HG03575 (cell line): ENCODE results near the gene NKAPD1.
"Not testable (repeated sequence)": the region's sequence is repeated elsewhere in the genome, so short reads cannot be mapped to it uniquely, and the experiment has no call there.

ENCODE experiments used
- ATAC-seq: cut with Tn5 transposase; IDR thresholded peaks from one replicate; pipeline ENCODE4 v1.9.1; 2021; ENCODE audit not compliant: unreplicated experiment, insufficient number of reproducible peaks, low FRiP score; ENCODE audit errors: extremely low read depth

The NKAPD1 gene, protein sequence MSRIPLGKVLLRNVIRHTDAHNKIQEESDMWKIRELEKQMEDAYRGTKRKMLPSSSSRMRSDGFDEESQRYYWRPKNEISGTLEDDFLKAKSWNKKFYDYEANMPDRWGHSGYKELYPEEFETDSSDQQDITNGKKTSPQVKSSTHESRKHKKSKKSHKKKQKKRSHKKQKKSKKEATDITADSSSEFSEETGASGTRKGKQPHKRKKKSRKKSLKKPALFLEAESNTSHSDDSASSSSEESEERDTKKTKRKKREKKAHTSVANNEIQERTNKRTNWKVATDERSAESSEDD

DNA sequence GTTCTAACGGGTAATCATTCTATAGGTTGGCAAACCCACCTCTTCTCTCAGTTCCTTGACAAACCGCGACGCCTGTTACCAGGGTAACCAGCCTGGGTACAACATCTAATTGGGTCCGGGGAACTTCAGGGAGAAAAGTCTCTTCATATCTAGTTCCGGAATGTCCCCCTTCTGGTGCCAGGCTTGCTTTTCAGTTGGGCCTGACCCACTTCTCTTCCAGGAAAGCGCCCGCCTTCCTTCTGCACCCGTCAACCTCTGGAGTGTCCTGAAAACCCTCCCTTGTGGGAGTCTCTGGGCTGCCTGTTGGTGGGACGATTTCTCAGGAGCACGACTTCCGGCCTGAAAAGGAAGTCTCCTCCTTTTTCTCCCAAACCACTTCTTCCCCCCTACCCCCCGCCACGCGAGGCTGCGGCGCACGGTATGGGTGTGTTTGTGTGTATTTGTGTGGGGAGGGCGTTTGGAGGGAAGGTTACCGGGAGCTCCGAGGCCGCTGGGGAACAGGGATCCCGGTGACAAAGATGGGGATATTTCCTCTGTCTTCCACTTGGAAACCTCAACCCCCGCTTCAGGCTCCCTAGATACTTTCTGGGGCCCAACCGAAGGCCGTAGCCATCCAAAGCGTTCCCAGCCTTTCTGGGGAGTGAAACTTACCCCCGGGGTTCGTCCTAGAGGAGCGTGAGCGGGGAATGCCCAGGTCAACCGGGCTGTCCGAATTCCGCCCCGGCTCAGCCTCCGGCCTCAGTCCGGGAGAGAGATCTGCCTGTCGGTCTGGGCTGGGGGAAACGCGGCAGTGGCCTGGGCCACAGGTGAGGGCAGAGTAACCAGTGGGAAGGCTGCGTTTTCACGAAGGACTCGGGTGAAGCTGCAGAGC lies at the start of gene NKAPD1, which contains the start of gene PIH1D2:
TSS of gene NKAPD1 (plus strand) at position 359 of the 871 bp plus-strand sequence. CDS start 1,276 bp downstream, outside the sequence.
TSS of gene PIH1D2 (minus strand) at position 77 of the 871 bp plus-strand sequence. CDS start 843 bp downstream, outside the sequence.
- ATAC-seq = peak; percentile 63

DNA sequence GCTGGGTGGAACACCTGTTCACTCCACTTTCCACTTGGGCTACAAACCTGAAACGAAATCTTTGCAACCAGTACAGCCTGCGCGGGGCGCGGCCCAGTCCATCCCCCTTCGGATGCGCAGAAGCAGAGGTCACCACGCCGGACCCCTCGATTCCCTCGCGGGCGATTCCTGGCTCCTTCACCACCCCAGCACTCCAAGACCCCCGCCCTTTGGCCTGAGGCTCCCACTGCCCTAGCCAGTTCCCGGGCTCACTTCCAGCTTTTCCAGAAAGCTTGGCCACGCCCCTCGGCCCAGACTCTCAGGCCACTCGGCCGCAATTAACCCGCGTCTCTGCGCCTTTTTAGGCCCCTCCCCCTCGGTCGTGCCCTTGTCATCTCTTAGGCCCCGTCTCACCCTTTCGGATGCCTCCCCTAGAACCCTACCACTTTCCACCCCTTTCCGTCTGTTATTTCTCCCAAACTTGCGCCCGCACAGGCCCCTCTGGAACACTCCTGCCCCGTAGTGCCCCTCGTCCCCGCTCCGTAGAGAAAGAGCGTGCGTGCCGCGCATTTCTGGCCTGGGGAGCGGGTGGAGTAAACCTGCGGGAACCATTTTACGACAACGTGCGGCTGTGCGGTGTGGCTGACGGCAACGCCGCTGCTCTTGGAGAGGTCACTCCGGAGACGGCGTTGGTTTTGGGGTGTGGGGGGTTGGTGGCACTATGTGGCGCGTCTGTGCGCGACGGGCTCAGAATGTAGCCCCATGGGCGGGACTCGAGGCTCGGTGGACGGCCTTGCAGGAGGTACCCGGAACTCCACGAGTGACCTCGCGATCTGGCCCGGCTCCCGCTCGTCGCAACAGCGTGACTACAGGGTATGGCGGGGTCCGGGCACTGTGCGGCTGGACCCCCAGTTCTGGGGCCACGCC lies 49.1 kb upstream of the NKAPD1 start, which contains the start of gene DLAT:
TSS of gene DLAT (plus strand) at position 636 of the 906 bp plus-strand sequence. CDS start at position 701, 65 bp downstream.
- ATAC-seq = no peak

DNA sequence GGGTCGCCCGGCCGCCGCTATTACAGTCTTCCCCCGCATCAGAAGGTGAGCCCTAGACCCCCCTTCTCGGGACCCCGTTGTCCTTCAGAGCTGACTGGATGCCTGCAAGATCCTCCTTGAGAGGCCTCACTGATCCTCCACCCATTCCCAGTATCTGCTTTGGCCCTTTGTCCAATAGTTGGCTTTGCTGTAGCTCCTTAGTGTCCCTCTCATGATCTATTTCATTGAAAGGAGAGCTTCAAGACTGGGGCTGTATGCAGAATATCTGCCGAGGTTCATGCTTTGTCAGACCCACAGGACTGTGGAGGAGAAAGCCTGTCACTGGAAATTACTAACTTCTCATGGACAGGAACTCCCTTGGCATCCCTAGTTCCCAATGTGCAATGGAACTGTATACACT lies 48.4 kb upstream of the NKAPD1 start:
- no peak for ATAC-seq

DNA sequence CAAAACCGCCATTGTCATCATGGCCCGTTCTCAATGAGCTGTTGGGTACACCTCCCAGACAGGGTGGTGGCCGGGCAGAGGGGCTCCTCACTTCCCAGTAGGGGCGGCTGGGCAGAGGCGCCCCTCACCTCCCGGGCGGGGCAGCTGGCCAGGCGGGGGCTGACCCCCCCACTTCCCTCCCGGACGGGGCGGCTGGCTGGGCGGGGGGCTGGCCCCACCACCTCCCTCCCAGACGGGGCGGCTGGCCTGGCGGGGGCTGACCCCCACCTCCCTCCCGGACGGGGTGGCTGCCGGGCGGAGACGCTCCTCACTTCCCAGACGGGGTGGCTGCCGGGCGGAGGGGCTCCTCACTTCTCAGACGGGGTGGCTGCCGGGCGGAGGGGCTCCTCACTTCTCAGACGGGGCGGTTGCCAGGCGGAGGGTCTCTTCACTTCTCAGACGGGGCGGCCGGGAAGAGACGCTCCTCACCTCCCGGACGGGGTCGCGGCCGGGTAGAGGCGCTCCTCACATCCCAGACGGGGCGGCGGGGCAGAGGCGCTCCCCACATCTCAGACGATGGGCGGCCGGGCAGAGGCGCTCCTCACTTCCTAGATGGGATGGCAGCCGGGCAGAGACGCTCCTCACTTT lies 47.2 kb upstream of the NKAPD1 start:
- ATAC-seq = not testable (repeated sequence)

DNA sequence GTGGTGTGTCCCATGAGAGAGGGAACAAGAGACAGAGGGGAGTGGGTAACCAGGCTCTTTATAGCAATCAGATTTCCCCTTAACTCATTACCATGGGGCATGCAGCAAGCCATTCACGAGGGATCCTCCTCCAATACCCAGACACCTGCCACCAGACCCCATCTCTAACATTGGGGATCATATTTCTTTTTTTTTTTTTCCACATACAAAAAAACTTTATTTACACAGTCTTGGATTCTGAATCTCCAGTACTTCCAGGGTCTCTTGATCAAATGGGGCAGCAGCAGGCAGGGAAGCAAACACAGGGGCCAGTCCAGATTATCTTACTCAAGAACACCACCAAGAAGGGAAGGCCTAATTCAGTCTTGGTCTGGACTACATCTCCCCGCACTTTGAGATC lies 44.6 kb upstream of the NKAPD1 start:
- no peak for ATAC-seq

DNA sequence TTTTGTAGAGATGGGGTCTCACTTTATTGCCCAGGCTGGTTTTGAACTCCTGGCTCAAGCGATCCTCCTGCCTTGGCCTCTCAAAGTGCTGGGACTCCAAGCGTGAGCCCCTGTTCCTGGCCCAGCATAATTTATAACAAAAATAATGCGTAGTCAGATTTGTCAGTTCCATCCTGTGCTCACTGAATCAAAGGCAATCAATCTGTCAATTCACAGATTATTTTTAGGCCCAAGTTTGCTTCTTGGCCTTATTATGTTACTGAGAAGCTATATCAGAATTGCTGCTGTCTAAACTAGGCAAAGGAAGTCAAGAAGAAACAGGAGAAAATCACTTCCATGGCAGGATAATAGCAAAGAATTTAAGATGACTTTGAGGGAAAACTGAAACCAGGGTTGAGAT lies 40.2 kb upstream of the NKAPD1 start:
- no peak for ATAC-seq

DNA sequence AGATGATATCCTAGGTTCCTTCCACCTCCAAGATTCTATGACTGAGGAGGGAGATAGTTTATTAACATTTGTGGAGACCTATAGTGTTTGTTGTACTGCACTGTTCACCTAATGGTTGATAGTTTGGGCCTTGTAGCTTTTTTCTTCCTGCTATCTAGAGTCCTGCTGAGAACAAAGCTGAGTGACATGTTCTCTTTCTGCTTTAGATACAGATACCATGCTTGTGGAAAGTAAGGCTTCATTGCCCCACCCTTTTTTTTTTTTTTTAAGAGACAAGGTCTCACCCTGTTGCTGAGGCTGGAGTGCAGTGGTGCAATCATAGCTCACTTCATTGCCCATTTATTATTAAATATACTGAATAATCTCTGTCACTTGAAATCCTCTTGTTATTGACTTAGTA lies 36.6 kb upstream of the NKAPD1 start:
- no peak for ATAC-seq

DNA sequence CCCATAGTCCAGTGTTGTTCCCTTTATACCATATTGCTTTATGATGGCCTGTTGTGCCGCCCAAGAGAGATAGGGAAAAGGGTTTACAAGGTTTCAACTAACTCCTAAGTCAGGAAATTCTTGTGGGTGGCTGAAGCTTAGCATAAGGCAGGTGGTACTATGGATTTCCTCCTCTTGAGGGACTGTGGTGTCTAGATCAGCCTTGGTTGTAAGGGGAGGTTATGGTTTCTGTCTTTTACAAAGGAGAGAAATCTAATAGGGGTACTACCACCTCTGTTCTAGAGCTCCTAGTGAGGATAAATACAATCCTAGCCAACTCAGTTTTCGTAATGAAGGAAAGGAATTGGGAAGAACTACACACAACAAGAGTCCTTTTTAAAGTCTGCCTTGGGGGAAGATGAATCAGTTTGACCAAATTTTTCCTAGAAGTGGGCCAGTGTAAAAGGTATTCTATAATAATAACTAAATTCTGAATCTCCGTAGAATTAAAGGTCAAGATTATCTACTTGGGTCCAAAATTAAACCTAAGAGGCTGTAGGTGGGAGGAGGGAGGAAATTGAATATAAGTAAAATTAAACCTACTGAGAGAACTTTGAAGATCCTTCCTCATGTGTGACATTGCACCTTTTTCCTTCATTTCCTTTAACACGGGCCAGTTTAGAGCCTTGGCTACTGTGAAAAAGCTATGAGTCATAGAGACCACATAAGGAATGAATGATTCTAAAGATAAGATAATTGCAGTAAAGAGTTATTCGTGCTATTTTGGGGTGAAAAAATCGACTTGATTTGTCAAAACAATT lies 31.7 kb upstream of the NKAPD1 start:
- ATAC-seq = no peak

DNA sequence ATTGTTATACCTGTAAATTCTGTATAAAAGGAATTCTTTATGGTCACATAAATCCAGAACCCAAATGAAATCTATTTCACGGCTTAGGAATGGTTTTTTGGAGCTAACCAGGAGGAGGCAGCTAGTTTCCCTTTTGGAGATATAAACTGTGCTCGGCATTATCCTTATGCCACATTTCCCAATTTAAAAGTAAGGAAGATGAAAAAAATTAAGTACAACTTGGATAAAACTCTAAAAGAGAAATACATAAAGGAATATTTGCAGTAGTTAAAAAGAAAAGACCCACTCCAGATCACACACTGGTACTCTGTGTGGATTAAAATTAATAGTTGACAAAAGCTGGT lies 31.2 kb upstream of the NKAPD1 start:
- ATAC-seq = no peak

DNA sequence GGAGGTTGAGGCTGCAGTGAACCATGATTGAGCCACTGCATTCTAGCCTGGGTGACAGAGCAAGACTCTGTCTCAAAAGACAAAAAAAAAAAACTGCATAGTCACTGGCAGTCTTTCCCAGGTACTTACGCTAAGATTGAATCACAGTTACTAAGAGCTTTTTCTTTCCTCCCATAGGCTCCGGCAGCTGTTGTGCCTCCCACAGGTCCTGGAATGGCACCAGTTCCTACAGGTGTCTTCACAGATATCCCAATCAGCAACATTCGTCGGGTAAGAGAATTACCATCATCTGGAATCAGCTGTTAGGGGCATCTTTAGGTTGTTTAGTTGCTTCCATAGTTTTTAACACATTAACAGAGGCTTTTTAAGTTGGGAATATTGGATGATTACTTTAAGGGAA lies 29.1 kb upstream of the NKAPD1 start:
- ATAC-seq = no peak

DNA sequence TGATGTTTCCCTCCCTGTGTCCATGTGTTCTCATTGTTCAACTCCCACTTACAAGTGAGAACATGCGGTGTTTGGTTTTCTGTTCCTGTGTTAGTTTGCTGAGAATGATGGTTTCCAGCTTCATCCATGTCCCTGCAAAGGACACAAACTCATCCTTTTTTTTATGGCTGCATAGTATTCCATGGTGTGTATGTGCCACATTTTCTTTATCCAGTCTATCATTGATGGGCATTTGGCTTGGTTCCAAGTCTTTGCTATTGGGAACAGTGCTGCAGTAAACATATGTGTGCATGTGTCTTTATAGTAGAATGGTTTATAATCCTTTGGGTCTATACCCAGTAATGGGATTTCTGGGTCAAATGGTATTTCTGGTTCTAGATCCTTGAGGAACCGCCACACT lies 27.5 kb upstream of the NKAPD1 start:
- not testable (repeated sequence) for ATAC-seq

DNA sequence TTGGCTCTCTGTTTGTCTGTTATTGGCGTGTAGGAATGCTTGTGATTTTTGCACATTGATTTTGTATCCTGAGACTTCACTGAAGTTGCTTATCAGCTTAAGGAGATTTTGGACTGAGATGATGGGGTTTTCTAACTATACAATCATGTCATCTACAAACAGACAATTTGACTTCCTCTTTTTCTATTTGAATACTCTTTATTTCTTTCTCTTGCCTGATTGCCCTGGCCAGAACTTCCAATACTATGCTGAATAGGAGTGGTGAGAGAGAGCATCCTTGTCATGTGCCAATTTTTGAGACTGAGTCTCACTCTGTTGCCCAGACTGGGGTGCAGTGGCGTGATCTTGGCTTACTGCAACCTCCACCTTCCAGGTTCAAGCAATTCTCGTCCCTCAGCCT lies 25.8 kb upstream of the NKAPD1 start:
- not testable (repeated sequence) for ATAC-seq

DNA sequence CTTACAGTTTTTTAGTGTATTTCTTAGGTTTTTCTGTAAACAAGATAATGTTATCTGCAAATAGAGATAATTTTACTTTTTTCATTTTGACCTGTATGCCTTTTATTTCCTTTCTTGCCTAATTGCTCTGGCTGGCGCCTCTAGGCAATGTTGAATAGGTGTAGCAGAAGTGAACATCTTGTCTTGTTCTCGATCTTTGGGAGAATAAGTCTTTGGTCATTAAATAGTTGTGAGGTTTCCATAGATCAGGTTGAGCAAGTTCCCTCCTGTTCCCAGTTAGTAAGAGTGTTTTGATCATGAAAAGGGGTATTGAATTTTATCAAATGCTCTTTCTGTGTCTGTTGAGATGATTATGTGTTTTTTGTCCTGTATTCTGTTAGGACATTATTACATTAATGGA lies 24.3 kb upstream of the NKAPD1 start:
- no peak for ATAC-seq

DNA sequence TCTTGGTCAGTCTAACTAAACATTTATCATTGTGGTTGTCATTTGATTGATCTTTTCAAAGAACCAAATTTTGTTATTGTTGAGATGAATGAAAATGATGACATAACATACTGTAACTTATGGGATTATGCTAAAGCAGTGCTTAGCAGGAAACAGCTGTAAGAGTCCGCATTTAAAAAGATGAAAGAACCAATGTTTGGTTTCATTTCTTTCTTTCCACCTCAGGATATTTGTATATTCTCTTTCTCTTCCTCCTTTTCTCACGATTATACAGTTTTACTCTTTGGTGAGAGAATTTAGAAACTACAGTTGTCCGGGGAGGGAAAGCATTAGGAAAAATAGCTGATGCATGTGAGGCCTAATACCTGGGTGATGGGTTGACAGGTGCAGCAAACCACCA lies 23.4 kb upstream of the NKAPD1 start:
- ATAC-seq = no peak

DNA sequence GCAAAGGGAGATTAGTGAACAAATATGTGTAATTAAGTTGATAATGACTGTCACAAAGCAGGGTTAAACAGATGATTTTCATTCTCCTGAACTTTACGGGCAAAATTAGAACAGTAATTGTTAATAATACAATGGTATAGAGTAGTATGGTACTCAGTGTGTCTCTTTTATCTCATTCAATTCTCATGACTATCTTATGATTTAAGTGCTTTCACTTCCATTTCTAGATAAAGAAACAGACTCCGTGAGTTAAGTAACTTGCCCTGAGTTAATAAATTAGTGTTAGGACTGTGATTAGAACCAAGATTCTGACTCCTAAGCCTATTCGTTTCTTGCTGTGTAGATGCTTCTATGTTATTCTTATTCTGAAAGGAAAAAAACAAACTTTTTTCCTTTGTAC lies 22.3 kb upstream of the NKAPD1 start:
- no peak for ATAC-seq

DNA sequence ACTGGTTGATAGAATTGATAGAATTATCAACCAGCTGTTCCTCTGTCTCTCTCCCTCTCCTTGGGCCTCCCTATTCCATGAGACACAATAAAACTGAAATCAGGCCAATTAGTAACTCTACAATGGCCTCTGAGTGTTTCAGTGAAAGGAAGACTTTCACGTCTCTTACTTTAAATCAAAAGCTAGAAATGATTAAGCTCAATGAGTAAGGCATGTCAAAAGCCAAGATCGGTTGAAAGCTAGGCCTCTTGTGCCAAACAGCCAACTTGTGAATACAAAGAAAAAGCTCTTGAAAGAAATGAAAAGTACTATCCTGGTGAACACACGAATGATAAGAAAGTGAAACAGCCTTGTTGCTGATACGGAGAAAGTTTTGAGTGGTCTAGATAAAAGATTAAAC lies 16.9 kb upstream of the NKAPD1 start:
- ATAC-seq = no peak

DNA sequence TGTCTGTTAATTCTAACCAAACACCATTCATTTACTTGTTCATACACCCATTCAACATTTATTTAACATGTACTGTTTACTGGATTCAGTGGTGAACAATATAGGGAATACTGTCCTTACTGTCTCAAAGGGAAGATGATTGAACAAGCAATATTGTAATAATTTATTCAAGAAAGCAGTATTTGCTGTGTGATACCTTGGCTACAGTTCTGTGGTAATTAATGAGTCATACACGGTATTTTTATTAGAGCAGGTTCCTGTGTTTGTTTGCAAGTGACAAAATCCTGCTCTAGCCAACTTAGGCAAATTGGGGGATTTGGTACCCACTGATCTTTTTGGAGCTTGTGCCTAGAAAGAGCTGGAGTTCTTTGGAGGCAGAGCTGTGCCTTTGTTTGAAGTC lies 16.0 kb upstream of the NKAPD1 start:
- no peak for ATAC-seq

DNA sequence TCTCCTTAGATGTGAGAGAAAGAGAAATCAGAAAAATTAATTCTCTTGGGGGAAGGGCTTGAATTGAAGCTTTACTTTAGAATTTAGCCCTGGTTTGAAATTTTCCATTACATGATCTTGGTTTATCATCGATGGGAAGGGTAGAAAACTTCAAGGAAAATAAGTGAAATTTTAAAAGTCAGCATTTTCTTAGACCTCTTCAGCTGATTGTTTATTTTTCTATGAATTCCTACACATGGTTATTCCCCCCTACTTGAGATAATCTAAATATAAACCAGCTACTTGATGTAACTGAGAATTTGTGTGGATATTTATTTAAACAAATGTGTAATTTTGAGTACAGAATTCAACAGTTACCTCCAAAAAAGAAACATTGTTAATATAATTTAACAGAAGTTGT lies 11.2 kb upstream of the NKAPD1 start:
- no peak for ATAC-seq
